ENCODE results near the gene CREBBP. TPM values are rescaled to one million over a fixed set of nuclear protein-coding genes. Genes with fewer than 3 reads are reported as not detected.

The CREBBP gene
- total RNA-seq, 3 donors from 2014 or later, result 61.6 to 82.6 (median 69.5) TPM

- H3K27ac ChIP-seq, result no peak overlapping the region
- peak overlapping the region in 1 of 3 donors; percentile 24 for H3K4me3 ChIP-seq
- H3K27me3 ChIP-seq, result no peaks in the 10 kb centered on the region
- no peaks in the 10 kb centered on the region for H3K36me3 ChIP-seq
- intact Hi-C loops (cut with DNase I; ENCODE audit: low total_unique reads), result no loop called here
- DNase-seq (ENCODE audit: low spot score in 2 of 2), result no peak
- H3K4me1 ChIP-seq, result peaks cover 11 to 22% of the 10 kb centered on the region in 2 donors
- no peaks in the 10 kb centered on the region for H3K9me3 ChIP-seq
- TF ChIP-seq CTCF (IDR thresholded peaks at IDR 0.05) (no peak), POLR2AphosphoS5 (IDR thresholded peaks at IDR 0.05) (no peak), POLR2A (IDR thresholded peaks at IDR 0.05) (no peak)
Observed at GRCh38 chr16:3824121-3824795, 56.3 kb downstream of the CREBBP start.

GRCh38 chr16:3823427-3823826, 57.1 kb downstream of the CREBBP start:
- Histone ChIP-seq H3K27me3 (no peaks in the 10 kb centered on the region), H3K27ac (peak overlapping the region in 1 of 2 donors; percentile 26), H3K9me3 (no peaks in the 10 kb centered on the region), H3K36me3 (no peaks in the 10 kb centered on the region), H3K4me1 (peaks cover 15 to 29% of the 10 kb centered on the region in 2 donors), H3K4me3 (peak overlapping the region in 1 of 3 donors; percentile 7)
- DNase-seq (ENCODE audit: low spot score in 2 of 2), result no peak
- TF ChIP-seq POLR2A (IDR thresholded peaks at IDR 0.05) (no peak), CTCF (IDR thresholded peaks at IDR 0.05) (no peak), POLR2AphosphoS5 (IDR thresholded peaks at IDR 0.05) (no peak)
- intact Hi-C loops (cut with DNase I; ENCODE audit: low total_unique reads), result no loop called here

GRCh38 chr16:3822366-3823045, 58.0 kb downstream of the CREBBP start:
- no peak overlapping the region for H3K4me3 ChIP-seq
- no peaks in the 10 kb centered on the region for H3K36me3 ChIP-seq
- no peak overlapping the region for H3K27ac ChIP-seq
- intact Hi-C loops (cut with DNase I; ENCODE audit: low total_unique reads), result no loop called here
- no peak for TF ChIP-seq POLR2A (IDR thresholded peaks at IDR 0.05)
- TF ChIP-seq CTCF (IDR thresholded peaks at IDR 0.05), result no peak
- TF ChIP-seq POLR2AphosphoS5 (IDR thresholded peaks at IDR 0.05), result no peak
- H3K27me3 ChIP-seq, result no peaks in the 10 kb centered on the region
- no peak for DNase-seq (ENCODE audit: low spot score in 2 of 2)
- H3K4me1 ChIP-seq, result peaks cover 15 to 29% of the 10 kb centered on the region in 2 donors
- no peaks in the 10 kb centered on the region for H3K9me3 ChIP-seq

GRCh38 chr16:3821184-3821583, 59.3 kb downstream of the CREBBP start:
- no peak overlapping the region for H3K4me3 ChIP-seq
- H3K27ac ChIP-seq, result no peak overlapping the region
- H3K27me3 ChIP-seq, result no peaks in the 10 kb centered on the region
- intact Hi-C loops (cut with DNase I; ENCODE audit: low total_unique reads), result no loop called here
- peaks cover 15 to 29% of the 10 kb centered on the region in 2 donors for H3K4me1 ChIP-seq
- no peaks in the 10 kb centered on the region for H3K36me3 ChIP-seq
- TF ChIP-seq POLR2A (IDR thresholded peaks at IDR 0.05) (no peak), CTCF (IDR thresholded peaks at IDR 0.05) (no peak), POLR2AphosphoS5 (IDR thresholded peaks at IDR 0.05) (no peak)
- H3K9me3 ChIP-seq, result no peaks in the 10 kb centered on the region
- DNase-seq (ENCODE audit: low spot score in 2 of 2), result no peak
